HG03175 (cell line): ENCODE measurements around the gene HSPG2.
"Not testable (repeated sequence)": the region's sequence is repeated elsewhere in the genome, so short reads cannot be mapped to it uniquely, and the experiment has no call there.

ENCODE experiments used
- ATAC-seq: cut with Tn5 transposase; IDR thresholded peaks from one replicate; pipeline ENCODE4 v1.9.1; 2021; ENCODE audit warnings: mild to moderate bottlenecking, moderate library complexity; ENCODE audit not compliant: unreplicated experiment

The HSPG2 gene

DNA sequence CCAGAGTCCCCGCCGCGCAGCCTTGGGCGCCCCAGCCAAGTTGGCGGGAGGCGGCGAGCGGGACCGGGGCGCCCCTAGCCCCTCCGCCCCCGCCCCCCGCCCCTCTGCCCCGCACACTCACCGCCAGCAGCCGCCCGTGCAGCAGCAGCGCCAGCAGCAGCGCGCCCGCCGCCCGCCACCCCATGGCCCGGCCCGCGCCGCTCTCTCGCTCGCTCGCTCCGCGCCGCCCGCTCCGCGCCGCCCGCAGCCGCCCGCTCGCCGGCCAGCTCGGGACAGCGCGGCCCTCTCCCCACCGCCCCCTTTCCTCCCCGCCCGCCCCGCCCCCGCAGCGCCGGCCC is at the start of gene HSPG2:
TSS of gene HSPG2 (minus strand) at position 277 of the 338 bp plus-strand sequence. CDS start at position 184, 93 bp downstream.
- no peak for ATAC-seq

DNA sequence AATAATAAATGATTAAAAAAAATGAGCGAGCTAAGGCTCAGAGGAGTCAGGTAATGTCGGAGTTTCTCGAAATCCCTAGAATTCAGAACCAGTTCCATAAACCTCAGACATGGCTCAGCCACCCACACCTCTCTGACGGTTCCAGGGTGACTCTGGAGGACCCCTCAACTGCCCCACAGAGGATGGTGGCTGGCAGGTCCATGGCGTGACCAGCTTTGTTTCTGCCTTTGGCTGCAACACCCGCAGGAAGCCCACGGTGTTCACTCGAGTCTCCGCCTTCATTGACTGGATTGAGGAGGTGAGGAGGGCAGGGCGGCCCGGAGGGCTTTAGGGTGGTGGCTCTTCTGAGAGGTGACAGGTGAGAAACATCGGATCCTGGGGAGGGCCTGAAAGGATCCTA is 49.3 kb upstream of the HSPG2 start:
- ATAC-seq: not testable (repeated sequence)

DNA sequence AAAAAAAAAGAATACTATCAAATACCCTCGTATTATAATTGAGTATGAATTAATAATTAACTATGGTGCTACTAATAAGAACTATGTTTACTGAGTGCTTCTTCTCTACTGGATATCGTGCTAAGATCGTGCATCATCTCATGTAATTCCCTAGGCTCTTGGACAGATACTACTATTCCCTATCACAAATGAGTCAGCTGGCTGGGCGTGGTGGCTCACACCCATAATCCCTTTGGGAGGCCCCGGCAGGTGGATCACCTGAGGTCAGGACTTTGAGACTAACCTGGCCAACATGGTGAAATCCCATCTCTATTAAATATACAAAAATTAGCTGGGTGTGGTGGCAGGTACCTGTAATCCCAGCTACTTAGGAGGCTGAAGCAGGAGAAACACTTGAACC is 48.8 kb upstream of the HSPG2 start:
- ATAC-seq: not testable (repeated sequence)

DNA sequence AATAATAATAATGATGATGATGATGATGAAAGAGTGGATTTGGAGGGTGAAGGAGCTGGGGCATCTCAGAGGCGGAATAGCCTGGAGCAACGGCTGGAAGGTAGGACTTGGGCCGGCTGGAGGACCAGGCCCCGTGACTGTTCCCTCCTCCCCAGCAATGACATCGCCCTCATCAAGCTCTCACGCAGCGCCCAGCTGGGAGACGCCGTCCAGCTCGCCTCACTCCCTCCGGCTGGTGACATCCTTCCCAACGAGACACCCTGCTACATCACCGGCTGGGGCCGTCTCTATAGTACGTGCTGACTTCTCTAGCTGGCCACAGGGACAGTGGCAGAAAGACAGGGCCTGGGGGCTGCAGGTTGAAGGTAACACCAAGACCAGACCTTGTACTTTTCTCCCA is 46.4 kb upstream of the HSPG2 start:
- ATAC-seq: not testable (repeated sequence)

DNA sequence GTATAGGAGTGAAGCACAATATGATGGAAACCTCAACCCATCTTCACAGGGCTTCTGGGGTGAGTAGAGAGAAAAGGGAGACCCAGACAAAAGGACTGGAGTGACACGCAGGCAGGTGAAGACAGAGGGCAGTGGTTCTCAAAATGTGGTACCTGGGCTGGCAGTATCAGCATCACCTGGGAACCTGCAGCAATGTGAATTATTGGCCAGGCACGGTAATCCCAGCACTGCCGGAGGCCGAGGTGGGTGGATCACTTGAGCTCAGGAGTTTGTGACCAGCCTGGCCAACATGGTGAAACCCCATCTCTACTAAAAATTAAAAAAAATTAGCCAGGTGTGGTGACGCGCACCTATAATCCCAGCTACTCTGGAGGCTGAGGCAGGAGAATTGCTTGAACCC is 45.0 kb upstream of the HSPG2 start:
- ATAC-seq: not testable (repeated sequence)

DNA sequence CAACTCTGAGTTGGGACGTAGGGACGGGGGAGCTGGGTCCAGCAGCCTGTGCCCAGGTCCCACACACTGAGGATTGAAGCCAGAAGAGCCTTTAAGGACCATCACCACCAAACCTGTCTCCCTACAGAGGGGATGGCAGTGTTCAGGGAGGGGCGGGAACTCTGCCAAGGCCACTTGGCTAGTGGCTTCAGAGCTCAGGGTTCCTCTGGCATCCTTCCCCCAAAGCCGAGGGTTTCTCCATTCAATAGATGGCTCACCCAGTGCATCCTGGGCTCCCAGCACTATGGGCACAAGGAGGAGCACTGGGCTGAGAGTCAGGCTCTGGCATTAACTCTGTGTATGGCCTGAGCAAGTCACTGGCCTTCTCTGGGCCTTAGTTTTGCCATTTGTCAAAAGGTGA is 44.1 kb upstream of the HSPG2 start:
- ATAC-seq: not testable (repeated sequence)

DNA sequence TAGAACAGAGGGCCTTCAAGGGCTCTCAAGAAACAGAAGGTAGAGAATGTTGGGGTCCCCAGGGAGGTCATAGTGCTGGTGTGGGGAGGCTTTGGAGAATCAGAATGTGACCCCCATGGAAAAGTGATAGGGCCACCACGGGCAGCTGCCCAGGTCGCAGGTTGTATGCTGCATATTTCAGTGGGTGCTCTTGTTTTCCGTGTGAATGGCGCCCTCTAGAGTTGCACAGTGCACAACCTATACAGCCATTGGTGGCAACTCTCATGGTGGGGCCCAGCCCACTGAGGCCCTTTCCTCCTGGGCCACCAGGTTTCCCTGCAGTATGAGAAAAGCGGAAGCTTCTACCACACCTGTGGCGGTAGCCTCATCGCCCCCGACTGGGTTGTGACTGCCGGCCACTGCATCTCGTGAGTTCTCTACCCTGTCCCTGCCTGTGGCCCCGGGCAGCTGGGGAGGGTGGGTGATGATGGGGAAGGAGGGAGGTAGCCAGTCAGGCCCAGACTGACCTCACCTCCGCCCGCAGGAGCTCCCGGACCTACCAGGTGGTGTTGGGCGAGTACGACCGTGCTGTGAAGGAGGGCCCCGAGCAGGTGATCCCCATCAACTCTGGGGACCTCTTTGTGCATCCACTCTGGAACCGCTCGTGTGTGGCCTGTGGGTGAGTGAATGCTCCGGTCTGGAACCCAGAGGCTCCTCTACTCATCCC is 43.6 kb upstream of the HSPG2 start:
- not testable (repeated sequence) for ATAC-seq

DNA sequence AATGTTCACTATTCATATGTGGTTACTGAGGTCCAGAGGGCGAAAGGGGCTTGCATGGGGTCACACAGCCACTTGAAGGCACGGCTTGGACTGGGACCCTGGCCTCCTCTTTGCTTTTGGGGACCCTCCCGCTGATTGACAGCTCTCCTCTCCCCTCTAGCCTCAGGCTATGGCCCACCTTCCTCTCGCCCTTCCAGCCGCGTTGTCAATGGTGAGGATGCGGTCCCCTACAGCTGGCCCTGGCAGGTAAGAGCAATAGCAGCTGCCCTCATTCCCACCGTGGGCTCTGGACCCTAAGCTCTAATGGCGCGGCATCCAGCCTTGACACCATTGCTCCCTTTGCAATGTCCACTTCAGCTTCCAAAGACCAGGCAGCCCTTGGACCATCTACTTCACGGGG is 41.1 kb upstream of the HSPG2 start:
- ATAC-seq: not testable (repeated sequence)

DNA sequence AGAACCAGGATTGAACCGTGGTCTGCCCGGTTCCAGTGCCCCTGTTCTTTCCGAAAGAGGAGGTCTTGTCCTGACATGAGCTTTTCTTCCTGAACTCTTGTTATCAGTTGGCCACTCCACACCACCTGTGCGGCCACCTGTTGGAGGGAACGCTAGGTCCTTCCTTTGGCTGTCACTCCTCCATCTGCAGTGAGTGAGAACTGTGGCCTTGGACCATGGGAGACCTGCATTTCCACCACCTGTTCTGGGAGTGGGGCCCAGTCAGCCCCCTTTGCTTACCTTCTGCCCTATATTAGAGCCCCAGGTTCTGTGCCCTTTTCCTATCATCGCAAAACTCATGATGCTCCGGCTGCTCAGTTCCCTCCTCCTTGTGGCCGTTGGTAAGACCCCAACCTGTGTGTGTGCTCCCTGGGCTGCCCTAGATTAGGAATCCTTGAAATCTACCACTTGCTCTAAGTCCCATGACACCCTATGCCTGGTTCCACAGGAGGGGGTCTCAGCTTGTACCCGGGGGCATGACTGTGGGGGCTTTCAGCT is 39.7 kb upstream of the HSPG2 start, which contains the start of gene CELA3B:
TSS of gene CELA3B (plus strand) at position 320 of the 537 bp plus-strand sequence. CDS start at position 338, 18 bp downstream.
- not testable (repeated sequence) for ATAC-seq

DNA sequence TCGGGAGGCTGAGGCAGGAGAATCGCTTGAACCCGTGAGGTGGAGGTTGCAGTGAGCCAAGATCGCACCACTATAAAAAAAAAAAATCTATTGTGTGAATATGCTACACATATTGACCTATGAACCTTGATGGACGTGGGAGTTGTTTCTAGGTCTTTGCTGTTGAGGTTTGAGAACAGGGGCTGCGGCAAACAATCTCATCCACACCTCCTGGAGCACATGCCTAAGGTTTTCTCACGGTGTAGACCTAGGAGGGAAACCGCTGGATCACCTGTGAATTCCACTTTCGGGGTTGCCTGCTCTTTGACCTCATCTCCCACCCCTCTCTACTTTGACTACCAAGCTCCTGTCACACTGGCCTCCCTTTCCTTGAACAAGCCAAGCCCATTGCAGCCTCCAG is 38.2 kb upstream of the HSPG2 start:
- ATAC-seq: not testable (repeated sequence)

DNA sequence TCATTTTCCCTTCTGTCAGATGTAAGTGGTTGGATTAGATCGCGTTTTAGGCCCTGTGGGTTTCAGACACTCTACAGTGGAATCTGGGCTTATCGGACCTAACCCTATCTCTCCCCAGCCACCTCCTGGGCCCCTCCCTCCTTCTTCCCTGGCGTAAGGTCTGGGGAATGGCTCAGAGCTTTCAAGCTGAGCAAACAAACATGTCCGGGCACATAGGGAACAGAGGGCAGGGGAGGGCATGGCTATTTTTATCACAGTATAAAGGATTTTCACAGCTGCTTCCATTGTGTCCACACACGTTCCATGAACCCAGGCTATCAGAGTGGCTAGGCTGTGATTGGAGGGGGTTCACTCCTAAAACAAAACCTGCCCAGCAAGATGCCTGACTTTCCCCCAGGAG is 37.6 kb upstream of the HSPG2 start:
- ATAC-seq: not testable (repeated sequence)

DNA sequence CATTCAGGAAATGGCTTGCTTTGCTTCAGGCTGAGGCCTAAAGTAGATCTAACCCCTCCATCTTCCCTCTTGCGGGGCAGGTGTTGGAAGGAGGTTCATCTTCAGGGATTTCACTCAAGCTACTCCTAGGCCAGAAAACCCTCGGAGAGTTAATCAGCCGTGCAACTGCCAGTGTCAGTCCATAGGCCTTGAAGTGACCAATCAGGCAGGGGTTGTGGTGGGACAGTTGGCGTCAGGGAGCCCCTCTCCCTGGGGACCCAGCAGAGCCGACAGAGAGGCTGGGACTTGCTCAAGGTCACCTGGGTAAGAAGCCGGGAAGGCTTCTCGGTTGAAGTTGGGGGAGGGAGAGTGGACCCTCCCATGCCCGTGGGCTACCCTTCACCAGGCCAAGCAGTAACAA is 36.8 kb upstream of the HSPG2 start:
- ATAC-seq: not testable (repeated sequence)

DNA sequence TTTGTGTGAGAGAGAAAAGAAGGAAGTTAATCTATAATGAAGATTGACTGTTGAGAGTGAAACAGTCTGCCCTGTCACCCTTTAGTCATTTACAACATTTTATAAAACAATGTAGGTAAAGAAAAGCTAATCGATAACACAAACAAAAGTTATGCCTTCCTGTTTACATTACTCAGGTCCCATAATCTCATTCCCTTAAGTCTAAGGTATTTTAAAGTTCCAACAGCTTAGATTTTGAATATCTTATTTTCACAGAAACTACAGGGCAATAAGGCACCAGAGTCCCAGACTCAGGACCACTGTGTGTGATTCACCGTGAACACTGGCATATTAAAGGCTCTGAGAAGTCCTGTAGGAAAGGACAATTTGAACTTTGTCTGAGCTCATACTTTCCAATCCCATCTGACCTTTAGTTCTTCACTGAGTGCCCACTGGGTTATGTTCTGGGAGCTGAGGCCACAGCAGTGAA is 35.9 kb upstream of the HSPG2 start:
- ATAC-seq: not testable (repeated sequence)

DNA sequence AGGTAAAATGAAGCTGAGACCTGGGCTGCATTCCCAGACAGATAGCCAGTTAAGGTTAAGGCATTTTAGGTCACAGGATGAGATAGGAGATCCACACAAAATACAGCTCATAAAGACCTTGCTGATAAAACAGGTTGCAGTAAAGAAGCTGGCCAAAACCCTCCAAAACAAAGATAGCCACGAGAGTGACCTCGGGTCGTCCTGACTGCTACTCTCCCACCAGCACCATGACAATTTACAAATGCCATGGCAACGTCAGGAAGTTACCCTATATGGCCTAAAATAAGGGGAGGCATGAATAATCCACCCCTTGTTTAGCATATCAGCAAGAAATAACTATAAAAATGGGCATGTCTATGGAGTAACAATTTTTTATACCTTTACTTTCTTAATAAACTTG is 33.4 kb upstream of the HSPG2 start:
- not testable (repeated sequence) for ATAC-seq

DNA sequence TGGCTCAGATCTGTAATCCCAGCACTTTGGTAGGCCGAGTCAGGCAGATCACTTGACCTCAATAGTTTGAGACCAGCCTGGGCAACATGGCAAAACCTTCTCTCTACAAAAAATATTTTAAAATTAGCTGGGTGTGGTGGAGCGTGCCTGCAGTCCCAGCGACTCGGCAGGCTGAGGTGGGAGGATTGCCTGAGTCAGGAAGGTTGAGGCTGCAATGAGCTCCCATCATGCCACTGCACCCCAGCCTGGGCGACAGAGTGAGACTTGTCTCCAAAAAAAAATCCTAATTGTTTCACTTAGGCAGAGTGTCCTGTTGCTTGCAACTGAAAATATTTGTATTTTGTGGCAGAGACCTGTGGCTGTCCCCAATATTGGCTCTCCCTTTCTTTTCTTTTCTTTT is 32.0 kb upstream of the HSPG2 start:
- not testable (repeated sequence) for ATAC-seq

DNA sequence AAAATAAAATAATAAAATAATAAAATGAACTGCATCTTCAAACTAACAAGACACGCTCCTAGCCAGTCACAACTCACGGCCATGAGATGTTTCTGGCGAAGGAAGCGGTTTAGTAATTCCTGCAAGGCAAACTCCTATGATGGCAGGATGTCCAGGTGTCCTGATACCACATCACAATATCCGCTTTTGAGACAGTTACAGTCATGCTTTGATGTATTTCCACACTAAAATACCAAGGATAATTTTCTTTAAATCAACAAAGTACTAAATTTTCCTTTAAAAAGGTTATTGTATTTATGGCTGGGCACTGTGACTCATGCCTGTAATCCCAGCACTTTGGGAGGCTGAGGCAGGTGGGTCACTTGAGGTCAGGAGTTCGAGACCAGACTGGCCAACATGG is 30.1 kb upstream of the HSPG2 start:
- ATAC-seq: not testable (repeated sequence)

DNA sequence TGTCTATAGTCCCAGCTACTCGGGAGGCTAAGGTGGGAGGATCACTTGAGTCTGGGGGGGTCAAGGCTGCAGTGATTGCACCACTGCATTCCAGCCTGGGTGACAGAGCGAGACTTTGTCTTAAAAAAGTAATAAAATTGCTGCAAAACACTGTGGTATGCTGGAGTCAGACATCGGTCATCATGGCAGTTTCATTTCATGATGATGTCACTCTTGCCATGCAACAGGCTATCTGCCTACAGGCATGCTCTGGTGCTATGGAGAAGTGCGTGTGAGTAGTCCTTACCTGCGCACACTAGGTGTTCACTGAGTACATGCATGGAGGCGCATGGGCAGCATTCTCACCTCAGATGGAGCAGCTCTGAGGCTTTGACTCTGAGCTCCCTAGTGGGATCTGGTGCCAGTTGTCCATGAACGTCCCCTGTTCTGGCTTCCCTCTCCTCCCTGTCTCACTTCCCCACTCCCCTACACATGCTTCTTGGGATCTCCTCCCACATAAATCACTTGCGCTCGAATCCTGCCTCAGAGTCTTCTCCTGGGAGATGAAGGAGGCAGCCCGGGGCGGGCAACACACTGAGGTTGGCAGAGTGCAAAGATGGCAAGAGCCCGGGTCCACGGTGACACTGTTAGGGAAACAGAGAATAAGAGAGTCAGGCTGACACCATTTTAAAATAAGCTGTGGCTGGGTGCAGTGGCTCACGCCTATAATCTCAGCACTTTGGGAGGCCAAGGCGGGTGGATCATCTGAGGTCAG is 29.3 kb upstream of the HSPG2 start:
- ATAC-seq: no peak

DNA sequence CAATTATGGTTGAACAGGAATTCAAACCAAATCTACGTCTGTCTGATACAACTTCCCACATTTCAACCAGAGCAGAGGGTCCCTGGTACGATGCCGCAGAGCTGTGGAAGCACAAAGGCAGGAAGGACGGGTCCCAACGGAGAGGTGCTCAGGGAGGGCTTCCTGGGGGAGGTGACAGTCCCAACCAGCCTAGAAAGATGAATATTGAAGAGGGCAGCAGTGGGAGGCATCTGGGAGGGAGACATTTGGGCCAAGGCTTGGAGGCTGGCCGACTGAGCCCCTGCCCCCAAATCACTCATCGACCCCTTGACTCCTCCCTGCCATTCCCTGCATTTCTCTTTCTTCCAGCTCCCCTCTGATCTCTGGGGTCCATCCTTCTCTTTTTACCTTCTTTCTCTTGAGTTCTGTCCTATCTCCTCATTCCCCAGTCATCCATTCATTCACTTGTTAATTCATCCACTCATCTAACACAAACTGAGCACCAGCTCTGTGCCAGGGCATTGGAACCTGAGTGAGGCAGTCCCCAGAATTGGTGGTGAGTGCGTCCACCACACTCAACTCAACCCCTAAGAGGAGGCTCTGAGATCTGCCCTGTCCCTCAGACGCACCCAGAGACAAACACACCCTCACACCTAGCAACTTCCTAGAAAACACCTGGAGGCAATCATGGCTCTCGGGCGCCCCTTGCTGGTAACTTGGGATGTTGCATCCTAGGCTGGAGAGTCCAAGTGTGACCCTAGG is 26.5 kb upstream of the HSPG2 start:
- ATAC-seq: no peak

DNA sequence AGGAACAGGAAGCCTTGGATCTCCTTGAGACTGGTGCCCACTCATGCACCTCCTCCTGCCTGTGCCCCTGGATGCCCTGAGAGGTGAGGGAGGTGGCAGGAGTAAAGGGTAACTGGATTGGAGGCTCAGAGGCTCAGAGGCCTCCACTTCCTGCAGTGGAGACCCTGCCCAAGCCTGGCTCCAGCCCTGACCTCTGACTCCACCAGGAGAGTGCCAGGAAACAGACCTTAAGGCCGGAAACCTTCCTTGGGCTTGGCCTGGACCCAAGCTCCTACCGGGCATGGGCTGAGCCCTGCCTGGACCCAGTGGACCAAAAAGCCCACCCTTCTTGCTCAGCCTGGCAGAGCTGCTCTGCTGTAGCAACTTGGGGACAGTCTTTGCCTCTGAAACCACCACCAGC is 24.7 kb upstream of the HSPG2 start:
- no peak for ATAC-seq

DNA sequence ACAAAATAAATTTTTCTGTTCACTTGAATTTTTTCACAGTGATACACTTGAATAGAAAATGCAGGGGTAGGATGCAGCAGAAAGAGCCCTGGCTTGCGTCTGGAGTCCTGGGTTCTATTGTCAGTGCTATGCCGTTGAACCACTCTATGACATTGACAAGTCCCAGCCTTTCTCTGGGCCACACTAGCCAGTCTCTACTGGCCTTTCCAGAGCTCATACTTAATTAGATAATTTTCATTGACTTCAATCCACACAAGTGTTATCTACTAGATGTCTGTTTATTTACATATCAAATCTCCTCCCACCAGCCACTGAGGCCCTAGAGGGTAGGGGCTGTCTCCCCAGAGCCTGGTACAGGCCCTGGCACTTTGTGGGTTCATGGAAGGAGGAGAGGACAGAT is 24.2 kb upstream of the HSPG2 start:
- ATAC-seq: no peak
